H9 (cell line): ENCODE results near the gene PTPRQ. TPM values are rescaled to one million over a fixed set of nuclear protein-coding genes. Genes with fewer than 3 reads are reported as not detected.

ENCODE experiments used
- DNase-seq: peaks from one replicate; pipeline ENCODE4 v3.0.0-alpha.2; 2017
- H2AFZ ChIP-seq: one replicate; pipeline ENCODE4 v1.6.1; 2013; ENCODE audit warnings: mild to moderate bottlenecking, low read length, control low read depth, moderate library complexity
- H2AK5ac ChIP-seq: 2 replicates; pipeline ENCODE4 v1.6.1; 2013; ENCODE audit warnings: low read length, control low read depth, mixed read lengths; ENCODE audit not compliant: insufficient read length
- H2BK120ac ChIP-seq: one replicate; pipeline ENCODE4 v1.6.1; 2013; ENCODE audit warnings: low read depth, mild to moderate bottlenecking, low read length, control low read depth, inconsistent platforms; ENCODE audit not compliant: poor library complexity, severe bottlenecking
- H2BK12ac ChIP-seq: 2 replicates; pipeline ENCODE4 v1.6.1; 2013; ENCODE audit warnings: low read length, control low read depth, mixed read lengths, low read depth; ENCODE audit not compliant: insufficient read length
- H2BK15ac ChIP-seq: 2 replicates; pipeline ENCODE4 v1.6.1; 2013; ENCODE audit warnings: low read depth, low read length, control low read depth
- H2BK20ac ChIP-seq: one replicate; pipeline ENCODE4 v1.6.1; 2013; ENCODE audit warnings: low read depth, mild to moderate bottlenecking, low read length, control low read depth, inconsistent platforms; ENCODE audit not compliant: poor library complexity, severe bottlenecking
- H2BK5ac ChIP-seq: 2 replicates; pipeline ENCODE4 v1.6.1; 2013; ENCODE audit warnings: low read length, control low read depth, mixed read lengths; ENCODE audit not compliant: insufficient read length
- H3K14ac ChIP-seq: 2 replicates; pipeline ENCODE4 v1.6.1; 2013; ENCODE audit warnings: low read length, control low read depth; ENCODE audit not compliant: insufficient read depth
- H3K18ac ChIP-seq: 2 replicates; pipeline ENCODE4 v1.6.1; 2013; ENCODE audit warnings: low read depth, mild to moderate bottlenecking, mixed read lengths, low read length, control low read depth; ENCODE audit not compliant: insufficient read length
- H3K23ac ChIP-seq: 2 replicates; pipeline ENCODE4 v1.6.1; 2013; ENCODE audit warnings: low read length, control low read depth, mixed read lengths, low read depth; ENCODE audit not compliant: insufficient read length
- H3K23me2 ChIP-seq: 2 replicates; pipeline ENCODE4 v1.6.1; 2013; ENCODE audit warnings: low read depth, mild to moderate bottlenecking, mixed read lengths, low read length, control low read depth; ENCODE audit not compliant: insufficient read length, poor library complexity, severe bottlenecking
- H3K27ac ChIP-seq: 2 replicates; pipeline ENCODE4 v1.5.1; 2013; ENCODE audit warnings: low read length, control low read depth, mixed read lengths, low read depth; ENCODE audit not compliant: insufficient read length
- H3K27me3 ChIP-seq: 2 replicates; pipeline ENCODE4 v1.6.1; 2013; ENCODE audit warnings: low read length, control low read depth, inconsistent platforms; ENCODE audit not compliant: insufficient read depth
- H3K4ac ChIP-seq: 2 replicates; pipeline ENCODE4 v1.6.1; 2013; ENCODE audit warnings: low read depth, mild to moderate bottlenecking, control low read depth, inconsistent platforms, low read length, moderate library complexity
- H3K4me1 ChIP-seq: 2 replicates; pipeline ENCODE4 v1.6.1; 2013; ENCODE audit warnings: low read length, control low read depth, inconsistent platforms; ENCODE audit not compliant: insufficient read depth
- H3K4me2 ChIP-seq: 2 replicates; pipeline ENCODE4 v1.6.1; 2013; ENCODE audit warnings: low read length, control low read depth, mixed read lengths; ENCODE audit not compliant: insufficient read length, insufficient read depth
- H3K56ac ChIP-seq: 2 replicates; pipeline ENCODE4 v1.6.1; 2013; ENCODE audit warnings: low read depth, mild to moderate bottlenecking, mixed read lengths, low read length, control low read depth; ENCODE audit not compliant: insufficient read length
- H3K79me1 ChIP-seq: 2 replicates; pipeline ENCODE4 v1.6.1; 2013; ENCODE audit warnings: low read depth, mild to moderate bottlenecking, moderate library complexity, low read length, control low read depth, inconsistent platforms; ENCODE audit not compliant: insufficient read depth, poor library complexity, severe bottlenecking
- H3K79me2 ChIP-seq: 2 replicates; pipeline ENCODE4 v1.6.1; 2013; ENCODE audit warnings: low read length, control low read depth, inconsistent platforms; ENCODE audit not compliant: insufficient read depth
- H3K9ac ChIP-seq: 2 replicates; pipeline ENCODE4 v1.6.1; 2013; ENCODE audit warnings: low read length, control low read depth, mixed read lengths; ENCODE audit not compliant: insufficient read length; ENCODE audit errors: extremely low read depth
- H3K9me3 ChIP-seq: one replicate; pipeline ENCODE4 v1.6.1; 2013; ENCODE audit warnings: low read depth, low read length, inconsistent platforms; ENCODE audit not compliant: control insufficient read depth
- H3T11ph ChIP-seq: one replicate; pipeline ENCODE4 v1.6.1; 2013; ENCODE audit warnings: mild to moderate bottlenecking, low read length, control low read depth, inconsistent platforms
- H4K20me1 ChIP-seq: one replicate; pipeline ENCODE4 v1.6.1; 2013; ENCODE audit not compliant: control insufficient read depth, insufficient read length, insufficient read depth
- H4K5ac ChIP-seq: 2 replicates; pipeline ENCODE4 v1.6.1; 2013; ENCODE audit warnings: low read depth, mild to moderate bottlenecking, mixed read lengths, low read length, control low read depth; ENCODE audit not compliant: insufficient read length
- H4K8ac ChIP-seq: replicated peaks from 2 replicates; pipeline ENCODE4 v1.6.1; 2013; ENCODE audit warnings: low read length, control low read depth, mixed read lengths, low read depth; ENCODE audit not compliant: insufficient read length
- H4K91ac ChIP-seq: 2 replicates; pipeline ENCODE4 v1.6.1; 2013; ENCODE audit warnings: low read depth, mild to moderate bottlenecking, moderate library complexity, mixed read lengths, low read length, control low read depth; ENCODE audit not compliant: insufficient read length
- H3K27ac Mint-ChIP-seq, 3 experiments: 2 replicates in 2 of 3; 3 replicates in 1 of 3; pipeline ENCODE4 v1.8.0; 2020 to 2021; ENCODE audit warnings: mixed read lengths in 3 of 3, mild to moderate bottlenecking in 1 of 3, moderate library complexity in 1 of 3
- H3K27me3 Mint-ChIP-seq: 2 replicates; pipeline ENCODE4 v1.8.0; 2021; ENCODE audit warnings: low read depth, mild to moderate bottlenecking, moderate library complexity, mixed read lengths
- H3K36me3 Mint-ChIP-seq, 3 experiments: 2 replicates in 2 of 3; 3 replicates in 1 of 3; pipeline ENCODE4 v1.8.0; 2020 to 2021; ENCODE audit warnings: low read depth in 3 of 3, mixed read lengths in 3 of 3; ENCODE audit not compliant: insufficient read depth in 1 of 3
- H3K4me1 Mint-ChIP-seq, 2 experiments: 2 replicates each; pipeline ENCODE4 v1.8.0; 2020; ENCODE audit warnings: mixed read lengths in 2 of 2
- H3K4me3 Mint-ChIP-seq, 2 experiments: 2 replicates in 1 of 2; 3 replicates in 1 of 2; pipeline ENCODE4 v1.8.0; 2020 to 2021; ENCODE audit warnings: mild to moderate bottlenecking in 2 of 2, mixed read lengths in 2 of 2, moderate library complexity in 1 of 2
- H3K9me3 Mint-ChIP-seq, 2 experiments: 2 replicates in 1 of 2; 3 replicates in 1 of 2; pipeline ENCODE4 v1.8.0; 2020; ENCODE audit warnings: mild to moderate bottlenecking in 2 of 2, mixed read lengths in 2 of 2, moderate library complexity in 1 of 2
- WGBS: extraction: QIAGEN DNeasy Blood & Tissue Kit; methylation state at CpG from one replicate; pipeline ENCODE4 v1.1.7; 2013; ENCODE audit warnings: missing lambda C conversion rate, low lambda C conversion rate, mixed read lengths; ENCODE audit not compliant: insufficient read length; ENCODE audit errors: extremely low coverage; 5-methylcytosine and 5-hydroxymethylcytosine counted together
- total RNA-seq: library from RNA; stranded (reverse); gene quantifications from 2 replicates; pipeline ENCODE4 v1.2.1, GENCODE V29; 2021
- TF ChIP-seq, protein P1 (sequence below): fragments of 200-600 bp; sonication (generic); conservative IDR thresholded peaks from 3 replicates; pipeline ENCODE4 v1.8.0; 2021; ENCODE audit warnings: antibody characterized with exemption, mild to moderate bottlenecking

The PTPRQ gene
- total RNA-seq, 1 experiment from 2014 or later: not detected

- no peak overlapping the region for H3K27ac ChIP-seq
- H3K23me2 ChIP-seq: no peaks in the 10 kb centered on the region
- no peak overlapping the region for H2BK5ac ChIP-seq
- no peak overlapping the region for H3K4me3 Mint-ChIP-seq
- H3K27me3 Mint-ChIP-seq: no peaks in the 10 kb centered on the region; the same call in 1 of the 2 replicates
- H2BK12ac ChIP-seq: no peak overlapping the region
- no peaks in the 10 kb centered on the region for H3K79me2 ChIP-seq
- H2BK15ac ChIP-seq: no peak overlapping the region
- WGBS: no CpG with 5 or more reads among the region's 1 CpG
- DNase-seq: no peak
- H2AFZ ChIP-seq: no peak overlapping the region
- H3K9me3 Mint-ChIP-seq: no peaks in the 10 kb centered on the region
- no peak overlapping the region for H3K18ac ChIP-seq
- no peak overlapping the region for H2AK5ac ChIP-seq
- H2BK120ac ChIP-seq: no peak overlapping the region
- no peak overlapping the region for H3K27ac Mint-ChIP-seq
- H3T11ph ChIP-seq: no peak overlapping the region
- H4K91ac ChIP-seq: no peak overlapping the region
- no peak overlapping the region for H3K4me2 ChIP-seq
- no peak overlapping the region for H3K9ac ChIP-seq
- H3K36me3 Mint-ChIP-seq: no peaks in the 10 kb centered on the region
- H2BK20ac ChIP-seq: no peak overlapping the region
- no peaks in the 10 kb centered on the region for H3K79me1 ChIP-seq
- 0 out of 4 replicates have a peak, but pooled peaks cover 0 to 2% of the 10 kb centered on the region in 2 experiments for H3K4me1 Mint-ChIP-seq
- no peaks in the 10 kb centered on the region for H3K4me1 ChIP-seq
- no peak overlapping the region for H3K56ac ChIP-seq
- H3K27me3 ChIP-seq: no peaks in the 10 kb centered on the region
- no peak overlapping the region for H3K4ac ChIP-seq
- H4K8ac ChIP-seq: no peak overlapping the region
- H3K14ac ChIP-seq: no peak overlapping the region
- TF ChIP-seq, protein P1, sequence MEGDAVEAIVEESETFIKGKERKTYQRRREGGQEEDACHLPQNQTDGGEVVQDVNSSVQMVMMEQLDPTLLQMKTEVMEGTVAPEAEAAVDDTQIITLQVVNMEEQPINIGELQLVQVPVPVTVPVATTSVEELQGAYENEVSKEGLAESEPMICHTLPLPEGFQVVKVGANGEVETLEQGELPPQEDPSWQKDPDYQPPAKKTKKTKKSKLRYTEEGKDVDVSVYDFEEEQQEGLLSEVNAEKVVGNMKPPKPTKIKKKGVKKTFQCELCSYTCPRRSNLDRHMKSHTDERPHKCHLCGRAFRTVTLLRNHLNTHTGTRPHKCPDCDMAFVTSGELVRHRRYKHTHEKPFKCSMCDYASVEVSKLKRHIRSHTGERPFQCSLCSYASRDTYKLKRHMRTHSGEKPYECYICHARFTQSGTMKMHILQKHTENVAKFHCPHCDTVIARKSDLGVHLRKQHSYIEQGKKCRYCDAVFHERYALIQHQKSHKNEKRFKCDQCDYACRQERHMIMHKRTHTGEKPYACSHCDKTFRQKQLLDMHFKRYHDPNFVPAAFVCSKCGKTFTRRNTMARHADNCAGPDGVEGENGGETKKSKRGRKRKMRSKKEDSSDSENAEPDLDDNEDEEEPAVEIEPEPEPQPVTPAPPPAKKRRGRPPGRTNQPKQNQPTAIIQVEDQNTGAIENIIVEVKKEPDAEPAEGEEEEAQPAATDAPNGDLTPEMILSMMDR: no peak
- no peaks in the 10 kb centered on the region for H4K20me1 ChIP-seq
- H3K9me3 ChIP-seq: no peaks in the 10 kb centered on the region
- H4K5ac ChIP-seq: no peak overlapping the region
- no peak overlapping the region for H3K23ac ChIP-seq
These were observed 65.9 kb downstream of the PTPRQ start for GRCh38 chr12:80509781-80510556.
